ENCODE results near the gene RAB8A. TPM values are rescaled to one million over a fixed set of nuclear protein-coding genes. Genes with fewer than 3 reads are reported as not detected.
A peak's percentile ranks its signal among the peaks of the same experiment; 100 is the strongest.

RAB8A gene
- total RNA-seq, 1 experiment from 2014 or later, result 103 TPM

- no peak for DNase-seq
- Histone ChIP-seq H3K9ac (ENCODE audit: extremely low read depth, insufficient read length, low read length) (no peak overlapping the region), H3K14ac (ENCODE audit: insufficient read depth, low read length) (no peak overlapping the region), H3K9me3 (ENCODE audit: control insufficient read depth, low read depth, low read length) (no peaks in the 10 kb centered on the region), H3K18ac (ENCODE audit: insufficient read length, low read depth, low read length) (peak overlapping the region; percentile 40), H3K27ac (ENCODE audit: insufficient read length, low read depth, low read length) (no peak overlapping the region), H3K27me3 (ENCODE audit: insufficient read depth, low read length) (no peaks in the 10 kb centered on the region), H3K79me2 (ENCODE audit: insufficient read depth, low read length) (no peaks in the 10 kb centered on the region), H4K91ac (ENCODE audit: insufficient read length, low read depth, low read length) (peak overlapping the region; percentile 53), H2BK5ac (ENCODE audit: insufficient read length, low read length) (no peak overlapping the region), H2BK120ac (ENCODE audit: low read depth, low read length, poor library complexity, severe bottlenecking) (no peak overlapping the region), H4K20me1 (ENCODE audit: control insufficient read depth, insufficient read depth, insufficient read length) (no peaks in the 10 kb centered on the region), H4K5ac (ENCODE audit: insufficient read length, low read depth, low read length) (no peak overlapping the region), H2BK20ac (ENCODE audit: low read depth, low read length, poor library complexity, severe bottlenecking) (no peak overlapping the region), H4K8ac (replicated peaks; ENCODE audit: insufficient read length, low read depth, low read length) (no peak overlapping the region), H3K56ac (ENCODE audit: insufficient read length, low read depth, low read length) (no peak overlapping the region), H3T11ph (ENCODE audit: low read length) (no peak overlapping the region), H2AFZ (ENCODE audit: low read length) (no peak overlapping the region), H3K79me1 (ENCODE audit: insufficient read depth, low read depth, low read length, poor library complexity, severe bottlenecking) (no peaks in the 10 kb centered on the region), H3K4me2 (ENCODE audit: insufficient read depth, insufficient read length, low read length) (no peak overlapping the region), H2BK15ac (ENCODE audit: low read depth, low read length) (0 out of 2 replicates have a peak overlapping the region, but pooled peaks have one; percentile 0), H3K23me2 (ENCODE audit: insufficient read length, low read depth, low read length, poor library complexity, severe bottlenecking) (no peaks in the 10 kb centered on the region), H3K4me1 (ENCODE audit: insufficient read depth, low read length) (no peaks in the 10 kb centered on the region), H2BK12ac (ENCODE audit: insufficient read length, low read depth, low read length) (peak overlapping the region; percentile 42), H3K23ac (ENCODE audit: insufficient read length, low read depth, low read length) (no peak overlapping the region), H2AK5ac (ENCODE audit: insufficient read length, low read length) (no peak overlapping the region), H3K4ac (ENCODE audit: low read depth, low read length) (no peak overlapping the region)
- Mint-ChIP-seq H3K27me3 (ENCODE audit: low read depth) (peaks cover 2% of the 10 kb centered on the region), H3K36me3 (ENCODE audit: insufficient read depth in 1 of 3, low read depth in 3 of 3) (no peaks in the 10 kb centered on the region), H3K27ac (no peak overlapping the region; a peak in 1 of 7 replicates), H3K4me3 (no peak overlapping the region), H3K4me1 (peaks cover 9 to 10% of the 10 kb centered on the region in 2 experiments), H3K9me3 (no peaks in the 10 kb centered on the region)
- TF ChIP-seq CTCF (conservative IDR thresholded peaks at IDR 0.05), result no peak
- no CpG with 5 or more reads among the region's 1 CpG for WGBS (ENCODE audit: extremely low coverage, insufficient read length, low lambda C conversion rate)
Observed at GRCh38 chr19:16144216-16144581, 32.5 kb downstream of the RAB8A start.

Measured in H9 (cell line).